Fibroblast of pulmonary artery (primary cell): ENCODE measurements around the gene TJP3.

Experiments used
- DNase-seq: peaks from one replicate; pipeline ENCODE4 v3.0.0-alpha.2; 2010; ENCODE audit warnings: low read depth
- H3K4me3 ChIP-seq: replicated peaks from 2 replicates; pipeline ENCODE4 v1.5.1; 2011; ENCODE audit warnings: low read depth, mild to moderate bottlenecking, control low read depth, low read length, moderate library complexity
- CTCF ChIP-seq: IDR thresholded peaks from 2 replicates; pipeline ENCODE4 v1.5.1; 2011; ENCODE audit warnings: mild to moderate bottlenecking, control low read depth, low read length, inconsistent platforms; ENCODE audit errors: missing control alignments

Gene TJP3

GRCh38 chr19:3673506-3674439 is 34.4 kb upstream of the TJP3 start:
- no peak for TF ChIP-seq CTCF
- DNase-seq: no peak
- no peak overlapping the region for H3K4me3 ChIP-seq

- no peak overlapping the region for H3K4me3 ChIP-seq
- DNase-seq: no peak
- TF ChIP-seq CTCF: no peak
Observed at GRCh38 chr19:3674784-3675543, 33.2 kb upstream of the TJP3 start.

- no peak overlapping the region for H3K4me3 ChIP-seq
Observed at GRCh38 chr19:3678188-3678587, 30.0 kb upstream of the TJP3 start.

GRCh38 chr19:3679138-3679537 is 29.0 kb upstream of the TJP3 start:
- TF ChIP-seq CTCF: no peak

More at GRCh38 chr19:3678188-3678587, 30.0 kb upstream of the TJP3 start:
- no peak for TF ChIP-seq CTCF
- DNase-seq: no peak

GRCh38 chr19:3679581-3679980 is 28.6 kb upstream of the TJP3 start:
- DNase-seq: no peak
- TF ChIP-seq CTCF: no peak
- H3K4me3 ChIP-seq: no peak overlapping the region

More at GRCh38 chr19:3679138-3679537, 29.0 kb upstream of the TJP3 start:
- no peak overlapping the region for H3K4me3 ChIP-seq
- DNase-seq: no peak

- no peak for DNase-seq
- H3K4me3 ChIP-seq: no peak overlapping the region
- no peak for TF ChIP-seq CTCF
Observed at GRCh38 chr19:3680939-3681338, 27.2 kb upstream of the TJP3 start.
